ENCODE measurements around the gene PAPPA2. TPM values are rescaled to one million over a fixed set of nuclear protein-coding genes. Genes with fewer than 3 reads are reported as not detected.

PAPPA2 gene
- total and polyA plus RNA-seq, 9 of the 15 experiments (the other 6 are each of a cell fraction or from before 2014, with no cell fraction given) = 0.01 to 0.15 (median 0.05) TPM; not detected in 2

- TF ChIP-seq, protein P1, sequence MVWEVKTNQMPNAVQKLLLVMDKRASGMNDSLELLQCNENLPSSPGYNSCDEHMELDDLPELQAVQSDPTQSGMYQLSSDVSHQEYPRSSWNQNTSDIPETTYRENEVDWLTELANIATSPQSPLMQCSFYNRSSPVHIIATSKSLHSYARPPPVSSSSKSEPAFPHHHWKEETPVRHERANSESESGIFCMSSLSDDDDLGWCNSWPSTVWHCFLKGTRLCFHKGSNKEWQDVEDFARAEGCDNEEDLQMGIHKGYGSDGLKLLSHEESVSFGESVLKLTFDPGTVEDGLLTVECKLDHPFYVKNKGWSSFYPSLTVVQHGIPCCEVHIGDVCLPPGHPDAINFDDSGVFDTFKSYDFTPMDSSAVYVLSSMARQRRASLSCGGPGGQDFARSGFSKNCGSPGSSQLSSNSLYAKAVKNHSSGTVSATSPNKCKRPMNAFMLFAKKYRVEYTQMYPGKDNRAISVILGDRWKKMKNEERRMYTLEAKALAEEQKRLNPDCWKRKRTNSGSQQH (CRISPR knock-in tag; IDR thresholded peaks at IDR 0.05) = no peak
- TF ChIP-seq SIN3A (IDR thresholded peaks at IDR 0.05; ENCODE audit: borderline replicate concordance in 2 of 2, control insufficient read depth in 1 of 2, low read depth in 2 of 2, low read length in 2 of 2) (no peak), MAFK (IDR thresholded peaks at IDR 0.05; ENCODE audit: low read length) (no peak), TFAM (CRISPR knock-in tag; conservative IDR thresholded peaks at IDR 0.05) (no peak), EP300 (IDR thresholded peaks at IDR 0.05; ENCODE audit: low read length) (peak; percentile 99), ZHX1 (conservative IDR thresholded peaks at IDR 0.05; ENCODE audit: low read length) (no peak), CREB5 (CRISPR knock-in tag; IDR thresholded peaks at IDR 0.05) (no peak), MXD1 (CRISPR knock-in tag; IDR thresholded peaks at IDR 0.05; ENCODE audit: borderline replicate concordance, poor library complexity, severe bottlenecking) (no peak), SLC30A9 (CRISPR knock-in tag; IDR thresholded peaks at IDR 0.05) (no peak), NBN (IDR thresholded peaks at IDR 0.05; ENCODE audit: low read depth) (peak; percentile 78; the same call in 1 of the 2 replicates), NKRF (IDR thresholded peaks at IDR 0.05; ENCODE audit: borderline replicate concordance) (0 out of 2 replicates have a peak, but pooled peaks have one; percentile 9)
- TF ChIP-seq, protein P2, sequence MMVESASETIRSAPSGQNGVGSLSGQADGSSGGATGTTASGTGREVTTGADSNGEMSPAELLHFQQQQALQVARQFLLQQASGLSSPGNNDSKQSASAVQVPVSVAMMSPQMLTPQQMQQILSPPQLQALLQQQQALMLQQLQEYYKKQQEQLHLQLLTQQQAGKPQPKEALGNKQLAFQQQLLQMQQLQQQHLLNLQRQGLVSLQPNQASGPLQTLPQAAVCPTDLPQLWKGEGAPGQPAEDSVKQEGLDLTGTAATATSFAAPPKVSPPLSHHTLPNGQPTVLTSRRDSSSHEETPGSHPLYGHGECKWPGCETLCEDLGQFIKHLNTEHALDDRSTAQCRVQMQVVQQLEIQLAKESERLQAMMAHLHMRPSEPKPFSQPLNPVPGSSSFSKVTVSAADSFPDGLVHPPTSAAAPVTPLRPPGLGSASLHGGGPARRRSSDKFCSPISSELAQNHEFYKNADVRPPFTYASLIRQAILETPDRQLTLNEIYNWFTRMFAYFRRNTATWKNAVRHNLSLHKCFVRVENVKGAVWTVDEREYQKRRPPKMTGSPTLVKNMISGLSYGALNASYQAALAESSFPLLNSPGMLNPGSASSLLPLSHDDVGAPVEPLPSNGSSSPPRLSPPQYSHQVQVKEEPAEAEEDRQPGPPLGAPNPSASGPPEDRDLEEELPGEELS (CRISPR knock-in tag; IDR thresholded peaks at IDR 0.05; ENCODE audit: borderline replicate concordance) = no peak
These were observed 417.0 kb downstream of the PAPPA2 start (continued) for GRCh38 chr1:176879784-176880620.
